NOMO-1 treated with DMSO at 0.1 percent for 48 hours (cell line): ENCODE data around the gene ALKBH5.
A peak's percentile ranks its signal among the peaks of the same experiment; 100 is the strongest.

Experiments used
- DNase-seq: peaks from one replicate; lab custom pipeline; 2025; ENCODE audit not compliant: unreplicated experiment; lab: John Stamatoyannopoulos, UW

The ALKBH5 gene

DNA sequence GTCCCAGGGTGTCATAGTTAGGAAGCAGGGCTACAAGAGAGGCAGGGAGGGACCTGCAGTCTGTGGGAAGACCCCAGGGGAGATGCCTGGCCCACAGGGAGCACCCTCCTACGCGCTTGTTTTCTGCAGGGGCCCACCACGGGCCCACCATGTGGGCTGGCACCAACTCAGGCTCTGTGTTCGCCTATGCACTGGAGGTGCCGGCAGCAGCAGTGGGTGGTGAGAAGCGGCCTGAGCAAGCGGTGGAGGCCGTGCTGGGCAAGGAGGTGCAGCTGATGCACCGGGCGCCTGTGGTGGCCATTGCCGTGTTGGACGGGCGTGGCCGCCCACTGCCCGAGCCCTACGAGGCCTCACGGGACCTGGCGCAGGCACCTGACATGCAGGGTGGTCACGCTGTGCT lies 56.8 kb downstream of the ALKBH5 start:
- no peak for DNase-seq

DNA sequence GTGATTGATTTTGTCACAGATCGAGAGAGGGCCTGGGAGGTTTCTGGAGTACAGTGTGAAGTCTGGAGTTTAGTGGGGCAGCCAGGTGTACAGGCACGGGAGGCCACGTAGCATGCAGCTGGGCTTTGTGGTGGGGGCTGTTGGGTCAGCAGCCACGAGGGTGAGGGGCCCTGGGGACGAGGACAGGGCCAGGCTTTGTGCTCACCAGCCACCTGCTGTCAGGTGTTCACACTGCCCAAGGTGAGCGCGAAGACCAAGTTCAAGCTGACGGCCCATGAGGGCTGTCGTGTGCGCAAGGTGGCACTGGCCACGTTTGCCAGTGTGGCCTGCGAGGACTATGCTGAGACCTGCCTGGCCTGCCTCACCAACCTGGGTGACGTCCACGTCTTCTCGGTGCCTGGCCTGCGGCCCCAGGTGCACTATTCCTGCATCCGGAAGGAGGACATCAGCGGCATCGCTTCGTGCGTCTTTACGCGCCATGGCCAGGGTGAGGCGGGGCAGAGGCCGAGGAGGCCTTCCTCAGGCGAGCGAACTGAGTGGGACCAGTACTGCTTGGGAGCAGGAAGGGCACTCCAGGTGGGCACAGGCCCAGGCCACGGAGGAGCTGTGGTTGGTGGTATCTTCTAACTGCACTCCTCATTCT lies 57.7 kb downstream of the ALKBH5 start:
- no peak for DNase-seq

- DNase-seq, result no peak
Observed at GRCh38 chr17:18245038-18245776, 61.6 kb downstream of the ALKBH5 start.

- DNase-seq, result no peak
Observed at GRCh38 chr17:18246109-18246725, 62.6 kb downstream of the ALKBH5 start.

- peak; percentile 19 for DNase-seq
Observed at GRCh38 chr17:18246880-18247612, 63.4 kb downstream of the ALKBH5 start.

- DNase-seq, result no peak
Observed at GRCh38 chr17:18247613-18248001, 64.0 kb downstream of the ALKBH5 start.

DNA sequence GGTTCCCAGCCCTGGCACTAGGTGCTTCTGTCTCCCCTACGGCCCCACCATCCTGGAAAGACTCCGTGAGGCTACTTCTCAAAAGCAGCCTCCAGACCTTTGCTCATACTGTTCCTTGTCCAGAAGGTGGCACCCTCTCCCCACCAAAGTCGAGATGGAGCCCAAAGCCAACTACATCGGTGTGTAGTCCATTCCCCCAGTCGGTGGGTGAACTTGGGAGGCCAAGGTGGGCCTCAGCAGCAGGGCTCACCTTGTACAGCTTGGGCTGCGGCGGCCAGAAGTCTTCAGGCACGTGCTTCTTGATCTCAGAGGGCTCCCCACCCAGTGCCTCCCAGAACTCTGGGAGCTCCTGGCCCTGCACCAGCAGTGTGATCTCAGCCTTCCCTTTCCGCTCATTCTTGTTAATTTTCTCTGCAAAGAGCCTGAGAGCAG lies 64.7 kb downstream of the ALKBH5 start:
- peak; percentile 46 for DNase-seq

- DNase-seq, result no peak
Observed at GRCh38 chr17:18248811-18249210, 65.2 kb downstream of the ALKBH5 start.

DNA sequence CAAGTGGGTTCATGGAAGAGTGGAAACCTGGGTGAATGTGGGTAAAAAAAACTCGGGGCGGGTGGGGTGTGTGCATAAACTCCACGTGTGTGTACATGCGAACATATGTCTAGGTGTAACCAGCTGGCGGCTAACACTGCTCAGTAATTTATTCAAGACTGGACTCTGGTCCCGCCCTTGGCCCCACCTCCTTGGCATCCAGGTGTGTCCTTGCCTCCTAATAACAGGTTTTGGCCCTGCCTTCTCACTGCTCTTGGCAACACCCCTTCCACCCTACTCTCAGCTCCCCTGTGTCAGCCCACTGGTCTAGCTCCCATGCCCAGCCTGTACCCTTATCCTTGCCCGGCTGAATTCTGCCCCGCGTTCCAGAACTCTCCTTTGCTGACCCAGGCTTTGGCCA lies 66.6 kb downstream of the ALKBH5 start:
- DNase-seq, result no peak

DNA sequence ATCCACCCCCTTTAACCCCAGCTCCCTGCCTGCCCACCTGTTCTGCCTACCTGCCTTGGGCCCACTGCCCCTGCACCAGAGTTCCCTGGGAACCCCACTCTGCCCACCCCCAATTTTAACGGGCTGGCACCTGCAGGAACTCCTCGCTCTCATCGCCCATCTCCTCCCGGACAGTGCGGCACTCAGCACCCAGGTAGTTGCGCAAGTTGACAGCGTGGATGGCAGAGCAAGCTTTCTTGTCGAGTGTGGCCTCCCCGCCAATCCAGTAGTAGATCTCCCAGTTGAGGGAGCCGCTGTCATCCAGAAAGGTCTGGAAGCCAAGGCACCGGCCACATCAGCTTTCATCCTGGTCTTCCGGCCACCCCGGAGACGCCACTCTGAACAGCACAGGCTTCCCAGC lies 67.1 kb downstream of the ALKBH5 start:
- DNase-seq, result no peak

DNA sequence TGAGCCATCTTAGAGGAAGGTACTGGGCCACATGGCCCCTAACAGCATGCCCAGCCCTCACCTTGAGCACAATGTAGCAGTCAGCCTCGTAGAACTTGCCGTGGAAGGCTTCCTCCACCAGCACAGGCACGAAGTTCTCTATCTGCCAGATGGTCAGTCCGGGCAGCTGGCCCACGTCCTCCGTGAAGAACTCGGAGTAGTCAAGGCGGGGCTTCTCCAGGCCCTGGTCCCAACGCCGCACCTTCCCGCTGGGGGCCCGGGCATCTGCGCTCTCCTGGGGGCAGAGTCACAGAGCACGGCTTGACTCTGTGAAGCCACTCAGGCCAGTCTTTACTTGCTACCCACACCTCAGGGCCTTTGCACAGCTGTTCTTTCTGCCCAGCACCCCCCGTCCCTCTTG lies 67.6 kb downstream of the ALKBH5 start:
- DNase-seq, result no peak

GRCh38 chr17:18252160-18252559 lies 68.5 kb downstream of the ALKBH5 start:
- DNase-seq, result no peak

- no peak for DNase-seq
Observed at GRCh38 chr17:18253187-18253884, 69.7 kb downstream of the ALKBH5 start.

- DNase-seq, result no peak
Observed at GRCh38 chr17:18253947-18254821, 70.6 kb downstream of the ALKBH5 start.

GRCh38 chr17:18254888-18255649 lies 71.4 kb downstream of the ALKBH5 start:
- no peak for DNase-seq

DNA sequence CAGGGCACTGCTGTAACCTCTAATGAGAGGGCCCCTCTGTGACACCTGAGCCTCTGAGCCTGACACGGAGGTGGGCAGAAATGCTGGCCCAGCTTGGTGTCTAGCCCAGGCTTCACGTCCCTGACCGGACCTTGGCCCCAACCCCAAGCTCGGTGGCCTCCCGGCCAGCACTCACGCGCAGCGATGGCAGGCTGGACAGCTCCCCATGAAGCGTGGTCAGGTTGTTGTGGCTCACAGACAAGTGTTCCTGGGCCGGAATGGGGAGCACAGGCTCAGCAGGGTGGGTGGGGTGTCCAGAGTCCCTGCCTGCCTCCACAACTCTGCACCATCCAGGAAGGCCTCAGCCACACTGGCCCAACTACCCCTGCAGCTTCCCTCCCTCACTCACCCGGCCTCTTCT lies 72.7 kb downstream of the ALKBH5 start:
- no peak for DNase-seq

DNA sequence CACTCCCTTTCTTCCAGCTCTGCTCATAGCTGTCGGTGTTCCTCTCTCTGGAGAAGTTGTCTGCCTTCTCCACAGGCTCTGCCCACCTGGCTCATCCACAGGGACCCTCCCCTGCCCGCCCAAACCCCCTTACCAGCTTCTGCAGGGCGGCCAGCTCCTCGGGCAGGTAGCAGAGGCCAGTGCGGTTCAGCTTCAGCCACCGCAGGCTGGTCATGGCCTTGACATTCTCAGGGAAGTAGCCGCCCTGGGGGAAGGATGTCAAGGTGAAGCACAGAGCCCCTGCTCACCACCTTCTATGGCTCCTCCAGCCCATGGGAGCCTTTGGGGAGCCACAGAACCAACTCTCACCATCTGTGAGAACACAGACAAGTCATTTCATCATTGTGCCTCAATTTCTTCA lies 73.1 kb downstream of the ALKBH5 start:
- no peak for DNase-seq

DNA sequence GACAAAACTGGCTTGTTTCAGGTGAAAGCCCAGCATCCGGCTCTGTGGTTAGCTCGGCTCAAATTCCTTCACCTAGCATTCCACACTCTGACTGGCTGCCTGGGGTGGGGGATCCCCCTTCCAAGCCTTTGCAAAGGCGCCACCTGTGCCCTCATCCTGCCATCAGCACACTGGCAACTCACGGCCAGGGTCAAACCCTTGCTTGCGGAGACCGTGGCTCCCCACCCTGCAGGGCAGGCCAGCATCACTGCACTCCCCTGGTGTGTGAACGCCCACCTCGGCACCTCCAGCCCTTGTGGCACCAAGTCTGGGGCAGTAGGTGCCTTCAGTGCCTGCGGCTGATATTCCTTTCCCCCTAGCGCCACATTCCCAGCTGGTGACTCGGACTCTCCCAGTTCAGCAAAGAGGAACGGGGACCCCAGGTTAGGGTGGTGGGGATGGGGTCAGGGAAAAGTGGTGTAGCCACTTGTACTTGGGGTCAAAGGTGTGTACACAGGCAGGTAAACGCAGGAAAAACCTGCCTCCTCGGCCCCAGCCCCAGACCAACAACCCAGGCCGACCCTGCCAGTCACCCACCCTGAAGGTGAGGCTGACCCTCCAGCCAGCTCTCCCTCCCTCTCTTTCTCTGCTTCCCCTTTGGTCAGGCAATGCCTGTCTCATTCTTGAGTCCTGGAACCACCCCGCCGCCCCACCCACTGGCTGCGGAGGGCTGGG lies 73.8 kb downstream of the ALKBH5 start:
- peak; percentile 76 for DNase-seq

- DNase-seq, result peak; percentile 76
Observed at GRCh38 chr17:18257982-18258355, 74.3 kb downstream of the ALKBH5 start.
